Measurements from ENCODE around the gene RCVRN. TPM values are rescaled to one million over a fixed set of nuclear protein-coding genes. Genes with fewer than 3 reads are reported as not detected.

Gene RCVRN
- total RNA-seq, 6 experiments from 2014 or later = not detected

DNA sequence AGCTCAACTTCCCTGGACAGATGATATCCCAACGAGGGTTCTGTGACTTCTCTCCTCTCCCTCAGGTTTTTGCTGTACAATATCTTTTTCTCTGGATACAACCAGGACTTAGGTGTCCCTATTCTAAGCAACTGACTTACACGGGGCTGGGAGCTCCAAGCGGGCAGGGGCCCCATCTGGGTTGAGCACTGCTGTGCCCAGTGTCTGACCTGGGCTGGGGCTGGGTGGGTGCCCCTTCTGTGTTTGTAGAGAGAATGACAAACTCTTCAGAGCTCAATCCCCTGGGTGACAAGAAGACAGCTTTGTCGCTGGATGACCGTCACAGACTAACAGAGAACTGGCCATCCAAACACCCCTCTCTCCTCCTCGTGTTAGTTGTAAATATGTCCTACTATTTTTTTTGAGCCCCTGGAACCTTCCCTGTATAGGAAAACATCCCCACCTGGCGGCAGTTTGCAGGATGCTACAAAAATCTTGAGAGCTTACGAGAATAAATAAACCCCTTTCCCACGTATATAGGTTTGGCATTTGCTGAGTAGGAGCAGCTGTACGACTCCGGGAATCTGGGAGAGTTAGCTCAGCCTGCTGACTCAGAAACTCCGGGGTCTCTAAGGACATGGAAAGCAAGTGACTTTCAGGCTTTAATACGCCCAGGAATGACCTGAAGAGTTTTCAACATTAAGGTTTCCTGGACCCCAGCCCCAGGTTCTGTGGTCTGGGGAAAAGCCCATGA is 23.7 kb upstream of the RCVRN start:
- H3K36me3 ChIP-seq = no peaks in the 10 kb centered on the region
- ATAC-seq = no peak
- H3K9me3 ChIP-seq = no peaks in the 10 kb centered on the region
- WGBS (ENCODE audit: insufficient coverage, low coverage, low lambda C conversion rate, missing lambda C conversion rate) = 37% methylated on average over 8 of the region's 13 CpGs
- H3K4me3 ChIP-seq = no peak overlapping the region
- no peak overlapping the region for H3K27ac ChIP-seq
- no peaks in the 10 kb centered on the region for H3K27me3 ChIP-seq
- no peaks in the 10 kb centered on the region for H3K4me1 ChIP-seq
- DNase-seq = peak in 1 of 3 donors; percentile 11
- no peak for TF ChIP-seq POLR2A (IDR thresholded peaks at IDR 0.05)
- TF ChIP-seq, protein P1, sequence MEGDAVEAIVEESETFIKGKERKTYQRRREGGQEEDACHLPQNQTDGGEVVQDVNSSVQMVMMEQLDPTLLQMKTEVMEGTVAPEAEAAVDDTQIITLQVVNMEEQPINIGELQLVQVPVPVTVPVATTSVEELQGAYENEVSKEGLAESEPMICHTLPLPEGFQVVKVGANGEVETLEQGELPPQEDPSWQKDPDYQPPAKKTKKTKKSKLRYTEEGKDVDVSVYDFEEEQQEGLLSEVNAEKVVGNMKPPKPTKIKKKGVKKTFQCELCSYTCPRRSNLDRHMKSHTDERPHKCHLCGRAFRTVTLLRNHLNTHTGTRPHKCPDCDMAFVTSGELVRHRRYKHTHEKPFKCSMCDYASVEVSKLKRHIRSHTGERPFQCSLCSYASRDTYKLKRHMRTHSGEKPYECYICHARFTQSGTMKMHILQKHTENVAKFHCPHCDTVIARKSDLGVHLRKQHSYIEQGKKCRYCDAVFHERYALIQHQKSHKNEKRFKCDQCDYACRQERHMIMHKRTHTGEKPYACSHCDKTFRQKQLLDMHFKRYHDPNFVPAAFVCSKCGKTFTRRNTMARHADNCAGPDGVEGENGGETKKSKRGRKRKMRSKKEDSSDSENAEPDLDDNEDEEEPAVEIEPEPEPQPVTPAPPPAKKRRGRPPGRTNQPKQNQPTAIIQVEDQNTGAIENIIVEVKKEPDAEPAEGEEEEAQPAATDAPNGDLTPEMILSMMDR (IDR thresholded peaks at IDR 0.05) = peak in 2 of 4 donors; percentile 21 to 22
- intact Hi-C loops (cut with DNase I) = no loop called here

DNA sequence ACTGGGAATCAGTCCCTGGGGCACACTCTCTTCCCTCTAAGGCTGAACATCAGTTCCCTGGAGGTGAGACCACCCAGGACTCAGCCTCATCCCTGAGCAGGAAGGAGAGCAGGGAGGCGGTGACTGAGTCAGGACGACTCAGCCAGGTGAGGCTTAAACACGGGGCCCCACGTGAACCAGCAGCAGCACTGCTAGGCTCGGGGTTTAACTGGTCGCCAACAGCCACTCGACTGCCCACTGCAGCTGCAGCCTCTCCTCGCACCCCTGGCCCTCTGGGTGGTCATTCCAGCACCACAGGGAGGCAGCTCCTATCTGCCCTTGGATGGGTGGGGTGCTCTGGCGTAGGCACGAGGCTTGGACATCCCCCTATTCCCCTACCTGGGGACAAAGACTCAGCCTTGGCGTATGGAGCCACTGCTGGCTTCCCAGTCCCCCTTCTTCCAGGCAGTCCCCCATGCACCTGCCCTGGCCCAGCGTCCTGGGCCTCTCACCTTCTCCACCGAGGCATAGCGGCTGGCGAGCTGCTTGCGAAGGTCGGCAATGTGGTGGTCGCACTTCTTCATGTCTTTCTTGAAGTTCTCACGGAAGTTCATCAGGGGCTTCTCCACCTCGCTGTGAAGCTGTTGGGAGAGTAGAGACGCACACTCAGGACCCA is 21.2 kb upstream of the RCVRN start:
- intact Hi-C loops (cut with DNase I) = no loop called here
- ATAC-seq = no peak
- H3K27ac ChIP-seq = no peak overlapping the region
- DNase-seq = no peak
- H3K27me3 ChIP-seq = no peaks in the 10 kb centered on the region
- 55% methylated on average over 2 of the region's 21 CpGs for WGBS (ENCODE audit: insufficient coverage, low coverage, low lambda C conversion rate, missing lambda C conversion rate)
- no peak overlapping the region for H3K4me3 ChIP-seq
- H3K36me3 ChIP-seq = no peaks in the 10 kb centered on the region
- no peaks in the 10 kb centered on the region for H3K9me3 ChIP-seq
- TF ChIP-seq, protein P1 (IDR thresholded peaks at IDR 0.05) = no peak
- TF ChIP-seq POLR2A (IDR thresholded peaks at IDR 0.05) = no peak
- H3K4me1 ChIP-seq = no peaks in the 10 kb centered on the region

DNA sequence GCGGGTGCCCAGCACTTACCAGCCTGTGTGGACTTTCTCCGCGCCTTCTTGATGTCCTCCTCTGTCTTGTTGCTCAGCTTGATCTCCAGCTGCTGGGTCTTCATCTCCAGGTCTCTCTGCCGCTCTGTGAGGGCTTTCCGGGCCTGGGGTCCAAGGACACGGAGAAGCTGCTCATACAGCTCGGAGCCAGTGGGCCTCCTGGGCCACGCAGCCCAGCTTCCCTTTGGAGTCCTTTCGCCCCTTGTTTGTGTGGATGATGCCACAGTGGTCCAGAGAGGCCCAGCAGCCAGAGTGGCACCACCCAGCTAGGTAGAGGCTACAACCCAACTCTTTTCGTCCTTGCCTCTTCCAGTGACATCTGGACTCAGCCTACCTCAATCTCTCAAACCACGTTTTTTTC is 20.4 kb upstream of the RCVRN start:
- ATAC-seq = peak in 1 of 4 donors; percentile 10
- TF ChIP-seq, protein P1 (IDR thresholded peaks at IDR 0.05) = no peak
- TF ChIP-seq POLR2A (IDR thresholded peaks at IDR 0.05) = no peak
- intact Hi-C loops (cut with DNase I) = no loop called here

DNA sequence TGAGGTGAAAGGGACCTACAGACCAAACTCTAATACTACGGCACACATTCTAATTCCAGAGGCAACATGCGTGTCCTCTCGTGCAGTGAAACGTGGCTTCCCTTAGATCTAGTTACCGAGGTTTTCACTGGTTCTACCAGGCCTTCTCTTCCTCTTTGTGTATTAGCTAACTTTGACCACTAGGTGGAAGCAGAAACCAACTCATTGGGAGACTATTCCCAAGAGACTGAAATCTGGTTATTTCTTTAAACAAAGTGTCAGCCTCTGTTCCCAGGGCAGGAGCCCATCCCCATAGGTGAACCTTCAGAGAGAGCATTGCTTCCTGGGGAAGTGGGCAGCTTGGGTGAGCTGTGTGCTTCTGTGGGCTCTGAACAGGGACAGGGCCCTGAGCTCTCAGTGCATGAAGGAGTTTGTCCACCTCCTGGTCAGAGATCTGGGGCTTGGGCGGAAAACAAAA is 19.7 kb upstream of the RCVRN start:
- Histone ChIP-seq H3K27ac (no peak overlapping the region), H3K9me3 (no peaks in the 10 kb centered on the region), H3K4me3 (no peak overlapping the region), H3K4me1 (no peaks in the 10 kb centered on the region), H3K27me3 (no peaks in the 10 kb centered on the region), H3K36me3 (no peaks in the 10 kb centered on the region)
- no peak for DNase-seq
- peak; percentile 81 to 93 (median 83) for ATAC-seq
- intact Hi-C loops (cut with DNase I) = no loop called here
- no peak for TF ChIP-seq POLR2A (IDR thresholded peaks at IDR 0.05)
- TF ChIP-seq, protein P1 (IDR thresholded peaks at IDR 0.05) = peak; percentile 70 to 87 (median 78)
- 19% methylated on average over 6 of the region's 6 CpGs for WGBS (ENCODE audit: insufficient coverage, low coverage, low lambda C conversion rate, missing lambda C conversion rate)

More for the DNA sequence above, 20.4 kb upstream of the RCVRN start:
- no peak for DNase-seq
- Histone ChIP-seq H3K36me3 (no peaks in the 10 kb centered on the region), H3K27me3 (no peaks in the 10 kb centered on the region), H3K27ac (no peak overlapping the region), H3K4me3 (no peak overlapping the region), H3K4me1 (no peaks in the 10 kb centered on the region), H3K9me3 (no peaks in the 10 kb centered on the region)
- 33% methylated on average over 1 of the region's 11 CpGs for WGBS (ENCODE audit: insufficient coverage, low coverage, low lambda C conversion rate, missing lambda C conversion rate)

Data from right lobe of liver (tissue), 6 donors.